ENCODE results near the gene LIG1. TPM values are rescaled to one million over a fixed set of nuclear protein-coding genes. Genes with fewer than 3 reads are reported as not detected.

The LIG1 gene
- total and polyA plus RNA-seq, 2 experiments from 2014 or later, result 79.3 to 96.9 TPM

DNA sequence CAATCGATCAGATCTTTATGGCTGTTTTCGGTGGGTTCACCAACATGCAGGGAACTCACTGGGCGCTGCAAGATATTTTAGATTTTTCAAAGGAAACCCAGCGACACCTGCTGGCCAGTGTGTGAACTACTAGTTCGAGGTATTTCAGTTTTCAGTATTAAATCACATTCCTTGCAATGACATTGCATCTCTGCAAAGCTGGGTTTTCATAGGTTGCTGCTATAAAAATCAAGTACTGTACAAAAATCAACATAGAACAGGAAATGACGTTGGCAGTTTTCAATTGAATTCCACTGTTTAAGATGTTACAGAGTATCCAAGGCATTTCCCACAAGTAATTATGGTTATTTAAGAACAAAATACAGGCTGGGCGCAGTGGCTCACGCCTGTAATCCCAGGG lies 17.6 kb downstream of the LIG1 start:
- Mint-ChIP-seq H3K4me3 (no peak overlapping the region), H3K9me3 (no peaks in the 10 kb centered on the region), H3K36me3 (ENCODE audit: low read depth) (peaks cover 70% of the 10 kb centered on the region), H3K27me3 (ENCODE audit: insufficient read depth, low read depth, poor library complexity) (peaks cover 7% of the 10 kb centered on the region), H3K4me1 (no peaks in the 10 kb centered on the region), H3K27ac (peak overlapping the region; percentile 95)
- Histone ChIP-seq H3K4me2 (no peak overlapping the region), H3K27ac (ENCODE audit: low read depth) (peak overlapping the region; percentile 0; the same call in 1 of the 2 replicates), H3K4me3 (no peak overlapping the region), H3K9me2 (ENCODE audit: insufficient read depth) (no peaks in the 10 kb centered on the region), H3K27me3 (ENCODE audit: insufficient read depth) (no peaks in the 10 kb centered on the region), H3K4me1 (ENCODE audit: insufficient read depth) (no peaks in the 10 kb centered on the region), H3F3A (replicated peaks; ENCODE audit: low read depth) (no peaks in the 10 kb centered on the region), H2AFZ (no peak overlapping the region), H3K79me2 (replicated peaks; ENCODE audit: insufficient read depth) (no peaks in the 10 kb centered on the region), H3K36me3 (ENCODE audit: insufficient read depth) (peaks cover 34% of the 10 kb centered on the region), H4K20me1 (replicated peaks; ENCODE audit: insufficient read depth) (peaks cover 6% of the 10 kb centered on the region)
- TF ChIP-seq, protein P1, sequence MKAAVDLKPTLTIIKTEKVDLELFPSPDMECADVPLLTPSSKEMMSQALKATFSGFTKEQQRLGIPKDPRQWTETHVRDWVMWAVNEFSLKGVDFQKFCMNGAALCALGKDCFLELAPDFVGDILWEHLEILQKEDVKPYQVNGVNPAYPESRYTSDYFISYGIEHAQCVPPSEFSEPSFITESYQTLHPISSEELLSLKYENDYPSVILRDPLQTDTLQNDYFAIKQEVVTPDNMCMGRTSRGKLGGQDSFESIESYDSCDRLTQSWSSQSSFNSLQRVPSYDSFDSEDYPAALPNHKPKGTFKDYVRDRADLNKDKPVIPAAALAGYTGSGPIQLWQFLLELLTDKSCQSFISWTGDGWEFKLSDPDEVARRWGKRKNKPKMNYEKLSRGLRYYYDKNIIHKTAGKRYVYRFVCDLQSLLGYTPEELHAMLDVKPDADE (IDR thresholded peaks at IDR 0.05), result no peak
- TF ChIP-seq, protein P2, sequence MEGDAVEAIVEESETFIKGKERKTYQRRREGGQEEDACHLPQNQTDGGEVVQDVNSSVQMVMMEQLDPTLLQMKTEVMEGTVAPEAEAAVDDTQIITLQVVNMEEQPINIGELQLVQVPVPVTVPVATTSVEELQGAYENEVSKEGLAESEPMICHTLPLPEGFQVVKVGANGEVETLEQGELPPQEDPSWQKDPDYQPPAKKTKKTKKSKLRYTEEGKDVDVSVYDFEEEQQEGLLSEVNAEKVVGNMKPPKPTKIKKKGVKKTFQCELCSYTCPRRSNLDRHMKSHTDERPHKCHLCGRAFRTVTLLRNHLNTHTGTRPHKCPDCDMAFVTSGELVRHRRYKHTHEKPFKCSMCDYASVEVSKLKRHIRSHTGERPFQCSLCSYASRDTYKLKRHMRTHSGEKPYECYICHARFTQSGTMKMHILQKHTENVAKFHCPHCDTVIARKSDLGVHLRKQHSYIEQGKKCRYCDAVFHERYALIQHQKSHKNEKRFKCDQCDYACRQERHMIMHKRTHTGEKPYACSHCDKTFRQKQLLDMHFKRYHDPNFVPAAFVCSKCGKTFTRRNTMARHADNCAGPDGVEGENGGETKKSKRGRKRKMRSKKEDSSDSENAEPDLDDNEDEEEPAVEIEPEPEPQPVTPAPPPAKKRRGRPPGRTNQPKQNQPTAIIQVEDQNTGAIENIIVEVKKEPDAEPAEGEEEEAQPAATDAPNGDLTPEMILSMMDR (conservative IDR thresholded peaks at IDR 0.05; ENCODE audit: low read depth in 2 of 2), result peak; percentile 74 to 91
- TF ChIP-seq, protein P3, sequence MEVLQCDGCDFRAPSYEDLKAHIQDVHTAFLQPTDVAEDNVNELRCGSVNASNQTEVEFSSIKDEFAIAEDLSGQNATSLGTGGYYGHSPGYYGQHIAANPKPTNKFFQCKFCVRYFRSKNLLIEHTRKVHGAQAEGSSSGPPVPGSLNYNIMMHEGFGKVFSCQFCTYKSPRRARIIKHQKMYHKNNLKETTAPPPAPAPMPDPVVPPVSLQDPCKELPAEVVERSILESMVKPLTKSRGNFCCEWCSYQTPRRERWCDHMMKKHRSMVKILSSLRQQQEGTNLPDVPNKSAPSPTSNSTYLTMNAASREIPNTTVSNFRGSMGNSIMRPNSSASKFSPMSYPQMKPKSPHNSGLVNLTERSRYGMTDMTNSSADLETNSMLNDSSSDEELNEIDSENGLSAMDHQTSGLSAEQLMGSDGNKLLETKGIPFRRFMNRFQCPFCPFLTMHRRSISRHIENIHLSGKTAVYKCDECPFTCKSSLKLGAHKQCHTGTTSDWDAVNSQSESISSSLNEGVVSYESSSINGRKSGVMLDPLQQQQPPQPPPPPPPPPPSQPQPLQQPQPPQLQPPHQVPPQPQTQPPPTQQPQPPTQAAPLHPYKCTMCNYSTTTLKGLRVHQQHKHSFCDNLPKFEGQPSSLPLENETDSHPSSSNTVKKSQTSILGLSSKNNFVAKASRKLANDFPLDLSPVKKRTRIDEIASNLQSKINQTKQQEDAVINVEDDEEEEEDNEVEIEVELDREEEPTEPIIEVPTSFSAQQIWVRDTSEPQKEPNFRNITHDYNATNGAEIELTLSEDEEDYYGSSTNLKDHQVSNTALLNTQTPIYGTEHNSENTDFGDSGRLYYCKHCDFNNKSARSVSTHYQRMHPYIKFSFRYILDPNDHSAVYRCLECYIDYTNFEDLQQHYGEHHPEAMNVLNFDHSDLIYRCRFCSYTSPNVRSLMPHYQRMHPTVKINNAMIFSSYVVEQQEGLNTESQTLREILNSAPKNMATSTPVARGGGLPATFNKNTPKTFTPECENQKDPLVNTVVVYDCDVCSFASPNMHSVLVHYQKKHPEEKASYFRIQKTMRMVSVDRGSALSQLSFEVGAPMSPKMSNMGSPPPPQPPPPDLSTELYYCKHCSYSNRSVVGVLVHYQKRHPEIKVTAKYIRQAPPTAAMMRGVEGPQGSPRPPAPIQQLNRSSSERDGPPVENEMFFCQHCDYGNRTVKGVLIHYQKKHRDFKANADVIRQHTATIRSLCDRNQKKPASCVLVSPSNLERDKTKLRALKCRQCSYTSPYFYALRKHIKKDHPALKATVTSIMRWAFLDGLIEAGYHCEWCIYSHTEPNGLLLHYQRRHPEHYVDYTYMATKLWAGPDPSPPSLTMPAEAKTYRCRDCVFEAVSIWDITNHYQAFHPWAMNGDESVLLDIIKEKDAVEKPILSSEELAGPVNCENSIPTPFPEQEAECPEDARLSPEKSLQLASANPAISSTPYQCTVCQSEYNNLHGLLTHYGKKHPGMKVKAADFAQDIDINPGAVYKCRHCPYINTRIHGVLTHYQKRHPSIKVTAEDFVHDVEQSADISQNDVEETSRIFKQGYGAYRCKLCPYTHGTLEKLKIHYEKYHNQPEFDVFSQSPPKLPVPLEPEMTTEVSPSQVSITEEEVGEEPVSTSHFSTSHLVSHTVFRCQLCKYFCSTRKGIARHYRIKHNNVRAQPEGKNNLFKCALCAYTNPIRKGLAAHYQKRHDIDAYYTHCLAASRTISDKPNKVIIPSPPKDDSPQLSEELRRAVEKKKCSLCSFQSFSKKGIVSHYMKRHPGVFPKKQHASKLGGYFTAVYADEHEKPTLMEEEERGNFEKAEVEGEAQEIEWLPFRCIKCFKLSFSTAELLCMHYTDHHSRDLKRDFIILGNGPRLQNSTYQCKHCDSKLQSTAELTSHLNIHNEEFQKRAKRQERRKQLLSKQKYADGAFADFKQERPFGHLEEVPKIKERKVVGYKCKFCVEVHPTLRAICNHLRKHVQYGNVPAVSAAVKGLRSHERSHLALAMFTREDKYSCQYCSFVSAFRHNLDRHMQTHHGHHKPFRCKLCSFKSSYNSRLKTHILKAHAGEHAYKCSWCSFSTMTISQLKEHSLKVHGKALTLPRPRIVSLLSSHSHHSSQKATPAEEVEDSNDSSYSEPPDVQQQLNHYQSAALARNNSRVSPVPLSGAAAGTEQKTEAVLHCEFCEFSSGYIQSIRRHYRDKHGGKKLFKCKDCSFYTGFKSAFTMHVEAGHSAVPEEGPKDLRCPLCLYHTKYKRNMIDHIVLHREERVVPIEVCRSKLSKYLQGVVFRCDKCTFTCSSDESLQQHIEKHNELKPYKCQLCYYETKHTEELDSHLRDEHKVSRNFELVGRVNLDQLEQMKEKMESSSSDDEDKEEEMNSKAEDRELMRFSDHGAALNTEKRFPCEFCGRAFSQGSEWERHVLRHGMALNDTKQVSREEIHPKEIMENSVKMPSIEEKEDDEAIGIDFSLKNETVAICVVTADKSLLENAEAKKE (CRISPR knock-in tag; IDR thresholded peaks at IDR 0.05), result no peak
- TF ChIP-seq JUNB (IDR thresholded peaks at IDR 0.05; ENCODE audit: unreplicated experiment), result no peak
- ATAC-seq (peak; percentile 74), DNase-seq (ENCODE audit: low spot score) (peak; percentile 69)
